Natural killer cell (primary cell): ENCODE results near the gene WDR45. TPM values are rescaled to one million over a fixed set of nuclear protein-coding genes. Genes with fewer than 3 reads are reported as not detected.

ENCODE experiments used
- ATAC-seq, 3 donors: fragments of 150-1000 bp in 2 of 3; fragments of 200-7000 bp in 1 of 3; cut with Tn5 transposase; 1 replicate in 1 of 3; 2 replicates in 2 of 3; pipeline ENCODE4 v1.10.0; 2021; ENCODE audit warnings: mild to moderate bottlenecking in 2 of 3, moderate library complexity in 2 of 3
- DNase-seq, 2 donors: peaks; one replicate each; pipeline versions ENCODE4 v3.0.0 to v3.0.0-alpha.2; 2013 to 2021; ENCODE audit warnings: mixed read lengths in 1 of 2
- H3K27ac ChIP-seq: one replicate; pipeline ENCODE4 v1.5.1; 2013; ENCODE audit warnings: mild to moderate bottlenecking, low read length
- H3K27me3 ChIP-seq: one replicate; pipeline ENCODE4 v1.6.1; 2013; ENCODE audit warnings: low read length; ENCODE audit not compliant: control insufficient read depth, insufficient read depth
- H3K36me3 ChIP-seq: one replicate; pipeline ENCODE4 v1.6.1; 2013; ENCODE audit warnings: low read length; ENCODE audit not compliant: control insufficient read depth, insufficient read depth
- H3K4me1 ChIP-seq: one replicate; pipeline ENCODE4 v1.6.1; 2013; ENCODE audit warnings: low read length; ENCODE audit not compliant: control insufficient read depth, insufficient read depth
- H3K4me3 ChIP-seq: one replicate; pipeline ENCODE4 v1.5.1; 2013; ENCODE audit warnings: low read length
- H3K9me3 ChIP-seq: one replicate; pipeline ENCODE4 v1.6.1; 2013; ENCODE audit warnings: low read length; ENCODE audit not compliant: control insufficient read depth, insufficient read depth
- H3K27ac Mint-ChIP-seq, 2 donors: one replicate each; pipeline ENCODE4 v1.8.0; 2022; ENCODE audit warnings: mild to moderate bottlenecking in 2 of 2, mixed read lengths in 2 of 2, moderate library complexity in 1 of 2
- H3K27me3 Mint-ChIP-seq, 2 donors: one replicate each; pipeline ENCODE4 v1.8.0; 2022; ENCODE audit warnings: low read depth in 2 of 2, mixed read lengths in 2 of 2
- H3K36me3 Mint-ChIP-seq: one replicate; pipeline ENCODE4 v1.8.0; 2022; ENCODE audit warnings: mixed read lengths
- H3K4me1 Mint-ChIP-seq, 2 donors: one replicate each; pipeline ENCODE4 v1.8.0; 2022; ENCODE audit warnings: mixed read lengths in 2 of 2
- H3K4me3 Mint-ChIP-seq: one replicate; pipeline ENCODE4 v1.8.0; 2022; ENCODE audit warnings: mild to moderate bottlenecking, moderate library complexity, mixed read lengths
- H3K9me3 Mint-ChIP-seq, 2 donors: one replicate each; pipeline ENCODE4 v1.8.0; 2022; ENCODE audit warnings: mixed read lengths in 2 of 2
- CTCF ChIP-seq: fragments of 200-600 bp; IDR thresholded peaks from one replicate; pipeline ENCODE4 v1.8.0; 2022; ENCODE audit warnings: antibody characterized with exemption
- WGBS: methylation state at CpG from one replicate; pipeline ENCODE4 v1.1.7; 2013; ENCODE audit warnings: missing lambda C conversion rate; ENCODE audit not compliant: insufficient coverage; 5-methylcytosine and 5-hydroxymethylcytosine counted together
- intact Hi-C: fragments of 100-400 bp; cut with micrococcal nuclease; formaldehyde crosslinking; loops from one replicate; pipeline ENCODE4 v1.14.2; 2022
- total RNA-seq, 4 donors: library from RNA; stranded (reverse); fragments of 120-200 nt in 1 of 4; gene quantifications; one replicate each; pipeline versions ENCODE4 v1.2.3 to v1.2.4, GENCODE V29; 2013 to 2022

The WDR45 gene
- total RNA-seq, 3 donors from 2014 or later (not counting 1 experiment from before 2014, with no cell fraction given), result 116 to 142 (median 134) TPM

- peaks cover 11 to 13% of the 10 kb centered on the region in 2 donors for H3K4me1 Mint-ChIP-seq
- peaks cover 6% of the 10 kb centered on the region for H3K36me3 ChIP-seq
- H3K9me3 Mint-ChIP-seq, result no peaks in the 10 kb centered on the region
- intact Hi-C loops, result no loop called here
- no peak for TF ChIP-seq CTCF
- H3K27me3 ChIP-seq, result no peaks in the 10 kb centered on the region
- H3K27ac ChIP-seq, result no peak overlapping the region
- no peaks in the 10 kb centered on the region for H3K27me3 Mint-ChIP-seq
- no peaks in the 10 kb centered on the region for H3K36me3 Mint-ChIP-seq
- DNase-seq (no peak), ATAC-seq (no peak)
- 93% methylated on average over 3 of the region's 4 CpGs for WGBS
- no peak overlapping the region for H3K4me3 Mint-ChIP-seq
- no peak overlapping the region for H3K4me3 ChIP-seq
- H3K27ac Mint-ChIP-seq, result peak overlapping the region in 1 of 2 donors; percentile 52
- no peaks in the 10 kb centered on the region for H3K9me3 ChIP-seq
- H3K4me1 ChIP-seq, result peaks cover 20% of the 10 kb centered on the region
Observed at GRCh38 chrX:49070988-49071387, 8.7 kb downstream of the WDR45 start.

- DNase-seq (no peak), ATAC-seq (no peak)
- Mint-ChIP-seq H3K4me1 (peaks cover 11 to 13% of the 10 kb centered on the region in 2 donors), H3K4me3 (no peak overlapping the region), H3K9me3 (no peaks in the 10 kb centered on the region), H3K27ac (no peak overlapping the region), H3K36me3 (no peaks in the 10 kb centered on the region), H3K27me3 (no peaks in the 10 kb centered on the region)
- TF ChIP-seq CTCF, result no peak
- H3K27ac ChIP-seq, result no peak overlapping the region
- no peaks in the 10 kb centered on the region for H3K9me3 ChIP-seq
- intact Hi-C loops, result no loop called here
- no peaks in the 10 kb centered on the region for H3K27me3 ChIP-seq
- H3K4me3 ChIP-seq, result no peak overlapping the region
- H3K36me3 ChIP-seq, result no peaks in the 10 kb centered on the region
- H3K4me1 ChIP-seq, result peaks cover 14% of the 10 kb centered on the region
- 96% methylated on average over 11 of the region's 11 CpGs for WGBS
Observed at GRCh38 chrX:49069038-49069437, 10.6 kb downstream of the WDR45 start.

GRCh38 chrX:49067285-49068120, 12.2 kb downstream of the WDR45 start:
- ATAC-seq (no peak), DNase-seq (no peak)
- no peak overlapping the region for H3K27ac Mint-ChIP-seq
- no peak for TF ChIP-seq CTCF
- Histone ChIP-seq H3K36me3 (no peaks in the 10 kb centered on the region), H3K27ac (no peak overlapping the region), H3K9me3 (no peaks in the 10 kb centered on the region), H3K4me1 (peaks cover under 1% of the 10 kb centered on the region), H3K4me3 (no peak overlapping the region), H3K27me3 (no peaks in the 10 kb centered on the region)
- no peaks in the 10 kb centered on the region for H3K9me3 Mint-ChIP-seq
- no peaks in the 10 kb centered on the region for H3K36me3 Mint-ChIP-seq
- intact Hi-C loops, result no loop called here
- no peaks in the 10 kb centered on the region for H3K27me3 Mint-ChIP-seq
- H3K4me3 Mint-ChIP-seq, result no peak overlapping the region
- 98% methylated on average over 33 of the region's 41 CpGs for WGBS
- peaks cover 0 to under 1% of the 10 kb centered on the region in 2 donors for H3K4me1 Mint-ChIP-seq

GRCh38 chrX:49066690-49067089, 13.0 kb downstream of the WDR45 start:
- Histone ChIP-seq H3K4me1 (no peaks in the 10 kb centered on the region), H3K36me3 (no peaks in the 10 kb centered on the region), H3K9me3 (no peaks in the 10 kb centered on the region), H3K27me3 (no peaks in the 10 kb centered on the region), H3K27ac (no peak overlapping the region), H3K4me3 (no peak overlapping the region)
- intact Hi-C loops, result no loop called here
- Mint-ChIP-seq H3K27me3 (no peaks in the 10 kb centered on the region), H3K9me3 (no peaks in the 10 kb centered on the region), H3K36me3 (no peaks in the 10 kb centered on the region), H3K27ac (no peak overlapping the region), H3K4me1 (no peaks in the 10 kb centered on the region), H3K4me3 (no peak overlapping the region)
- WGBS, result 95% methylated on average over 5 of the region's 9 CpGs
- no peak for ATAC-seq
- DNase-seq, result no peak
- no peak for TF ChIP-seq CTCF
